Muscle of back (tissue), 13 donors: ENCODE results near the gene GPN1. TPM values are rescaled to one million over a fixed set of nuclear protein-coding genes. Genes with fewer than 3 reads are reported as not detected.
"Not testable (repeated sequence)": the region's sequence is repeated elsewhere in the genome, so short reads cannot be mapped to it uniquely, and the experiment has no call there.

Experiments
- DNase-seq, 3 donors: peaks; one replicate each; pipeline versions ENCODE4 v3.0.0 to v3.0.0-alpha.2; 2013
- long read RNA-seq, 9 donors: transcript quantifications; one replicate each; lab custom pipeline, GENCODE V29; 2026
- polyA plus RNA-seq, 10 donors: library from polyadenylated mRNA; unstranded; fragments of 120-200 nt; gene quantifications; one replicate each; pipeline ENCODE4 v1.2.1, GENCODE V29; 2013; ENCODE audit not compliant: insufficient read length in 10 of 10

The GPN1 gene
- polyA plus RNA-seq: 10 to 100 TPM; 29.2 to 39.6 (median 35.2) TPM
- long read RNA-seq, donor 1, transcript GPN1-212 (14 exons, 1,832 nt): major isoform, 9 of 9 reads
- long read RNA-seq, donor 1, partial matches to known transcripts: 0 of 9 reads
- long read RNA-seq, donor 1, other reads (novel, unspliced or antisense): 0 of 9 reads
- long read RNA-seq, donor 2, transcript GPN1-212 (14 exons, 1,832 nt): major isoform, 8 of 8 reads
- long read RNA-seq, donor 2, partial matches to known transcripts: 0 of 8 reads
- long read RNA-seq, donor 2, other reads (novel, unspliced or antisense): 0 of 8 reads
- long read RNA-seq, donor 3: 0 reads
- long read RNA-seq, donor 4, transcript GPN1-212 (14 exons, 1,832 nt): major isoform, 8 of 22 reads
- long read RNA-seq, donor 4, partial matches to known transcripts: 14 of 22 reads
- long read RNA-seq, donor 4, other reads (novel, unspliced or antisense): 0 of 22 reads
- long read RNA-seq, donor 5, transcript GPN1-212 (14 exons, 1,832 nt): major isoform, 10 of 35 reads
- long read RNA-seq, donor 5, partial matches to known transcripts: 25 of 35 reads
- long read RNA-seq, donor 5, other reads (novel, unspliced or antisense): 0 of 35 reads
- long read RNA-seq, donor 6, transcript GPN1-212 (14 exons, 1,832 nt): major isoform, 10 of 10 reads
- long read RNA-seq, donor 6, partial matches to known transcripts: 0 of 10 reads
- long read RNA-seq, donor 6, other reads (novel, unspliced or antisense): 0 of 10 reads
- long read RNA-seq, donor 7, transcript GPN1-212 (14 exons, 1,832 nt): major isoform, 7 of 7 reads
- long read RNA-seq, donor 7, partial matches to known transcripts: 0 of 7 reads
- long read RNA-seq, donor 7, other reads (novel, unspliced or antisense): 0 of 7 reads
- long read RNA-seq, donor 8, partial matches to known transcripts: 0 of 2 reads
- long read RNA-seq, donor 8, other reads (novel, unspliced or antisense): 0 of 2 reads
- long read RNA-seq, donor 9, partial matches to known transcripts: 0 of 2 reads
- long read RNA-seq, donor 9, other reads (novel, unspliced or antisense): 0 of 2 reads

DNA sequence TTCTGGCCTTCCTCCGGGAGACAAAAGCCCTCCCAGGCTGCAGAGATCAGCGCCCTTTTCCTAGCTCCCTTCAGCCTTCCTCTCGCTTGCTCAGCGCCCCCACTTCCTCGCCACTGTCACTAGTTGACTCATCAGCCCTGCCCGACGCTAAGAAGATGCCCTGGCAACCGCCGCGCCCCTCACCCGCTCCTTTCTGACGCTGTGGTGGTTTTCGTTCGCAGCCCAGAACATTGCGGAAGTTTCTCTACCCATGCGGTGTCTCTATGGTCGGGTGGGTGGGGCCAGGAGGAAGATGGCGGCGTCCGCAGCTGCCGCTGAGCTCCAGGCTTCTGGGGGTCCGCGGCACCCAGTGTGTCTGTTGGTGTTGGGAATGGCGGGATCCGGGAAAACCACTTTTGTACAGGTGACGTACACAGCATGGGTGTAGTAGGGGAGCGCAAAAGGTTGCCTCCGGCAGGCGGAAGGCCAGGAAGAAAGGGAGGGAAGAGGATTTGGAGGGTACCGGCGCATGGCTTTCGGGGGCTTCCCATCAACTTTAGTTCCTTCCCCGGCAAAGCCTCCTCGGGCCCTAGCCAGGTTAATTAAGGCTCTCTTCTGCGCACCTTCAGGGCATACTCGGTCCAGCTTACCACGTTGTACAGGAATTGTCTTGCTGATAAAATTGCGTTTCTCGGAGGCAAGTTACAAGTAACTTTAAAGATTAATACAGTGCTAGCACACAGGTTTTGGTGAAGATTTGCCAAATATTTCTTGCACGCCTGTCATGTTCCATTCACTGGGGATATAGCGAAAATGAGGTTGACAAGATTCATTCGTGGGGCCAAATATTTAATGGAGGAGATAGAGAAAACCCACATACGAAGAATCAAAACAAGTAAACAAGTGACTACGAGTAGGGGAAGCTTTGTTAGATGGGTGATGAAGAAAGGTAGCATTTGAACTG is at the start of gene GPN1, which contains the start of gene CCDC121:
Gene GPN1, plus strand, starts transcription at position 284 of the 943 bp plus-strand sequence. Its CDS starts 9 bp downstream, at position 293.
Gene CCDC121, minus strand, starts transcription at position 246 of the 943 bp plus-strand sequence. CDS start 1,213 bp downstream, outside the sequence.
- peak; percentile 84 to 94 (median 87) for DNase-seq

DNA sequence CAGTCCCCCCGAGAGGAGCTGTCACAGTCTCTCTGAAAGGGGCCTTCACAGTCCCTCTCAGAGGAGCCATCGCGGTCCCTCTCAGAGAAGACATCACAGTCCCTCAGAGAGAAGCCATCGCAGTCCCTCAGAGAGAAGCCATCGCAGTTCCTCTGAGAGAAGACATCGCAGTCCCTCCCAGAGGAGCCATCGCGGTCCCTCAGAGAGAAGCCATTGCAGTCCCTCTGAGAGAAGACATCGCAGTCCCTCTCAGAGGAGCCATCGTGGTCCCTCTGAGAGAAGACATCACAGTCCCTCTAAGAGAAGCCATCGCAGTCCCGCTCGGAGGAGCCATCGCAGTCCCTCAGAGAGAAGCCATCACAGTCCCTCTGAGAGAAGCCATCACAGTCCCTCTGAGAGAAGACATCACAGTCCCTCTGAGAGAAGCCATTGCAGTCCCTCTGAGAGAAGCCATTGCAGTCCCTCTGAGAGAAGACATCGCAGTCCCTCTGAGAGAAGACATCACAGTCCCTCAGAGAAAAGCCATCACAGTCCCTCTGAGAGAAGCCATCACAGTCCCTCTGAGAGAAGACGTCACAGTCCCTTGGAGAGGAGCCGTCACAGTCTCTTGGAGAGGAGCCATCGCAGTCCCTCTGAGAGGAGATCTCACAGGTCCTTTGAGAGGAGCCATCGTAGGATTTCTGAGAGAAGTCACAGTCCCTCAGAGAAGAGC is 47.3 kb upstream of the GPN1 start:
- no peak for DNase-seq

DNA sequence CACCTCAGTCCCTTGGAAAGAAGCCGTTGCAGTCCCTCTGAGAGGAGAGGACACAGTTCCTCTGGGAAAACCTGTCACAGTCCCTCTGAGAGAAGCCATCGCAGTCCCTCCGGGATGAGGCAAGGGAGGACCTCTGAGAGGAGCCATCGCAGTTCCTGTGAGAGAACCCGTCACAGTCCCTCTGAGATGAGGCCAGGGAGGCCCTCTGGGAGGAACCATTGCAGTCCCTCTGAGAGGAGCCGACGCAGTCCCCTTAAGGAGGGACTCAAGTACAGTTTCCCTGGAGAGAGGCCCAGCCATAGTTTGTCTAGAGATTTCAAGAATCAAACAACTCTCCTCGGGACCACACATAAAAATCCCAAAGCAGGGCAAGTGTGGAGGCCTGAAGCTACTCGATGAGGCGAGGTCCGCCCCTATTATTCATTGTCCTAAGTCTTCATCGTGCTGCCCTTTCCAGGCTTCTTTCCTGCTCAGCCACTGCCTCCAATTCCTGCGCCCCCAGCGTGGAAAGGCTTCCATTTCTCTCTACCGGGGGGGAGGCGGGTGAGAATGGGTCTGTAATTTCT is 46.6 kb upstream of the GPN1 start:
- no peak for DNase-seq

DNA sequence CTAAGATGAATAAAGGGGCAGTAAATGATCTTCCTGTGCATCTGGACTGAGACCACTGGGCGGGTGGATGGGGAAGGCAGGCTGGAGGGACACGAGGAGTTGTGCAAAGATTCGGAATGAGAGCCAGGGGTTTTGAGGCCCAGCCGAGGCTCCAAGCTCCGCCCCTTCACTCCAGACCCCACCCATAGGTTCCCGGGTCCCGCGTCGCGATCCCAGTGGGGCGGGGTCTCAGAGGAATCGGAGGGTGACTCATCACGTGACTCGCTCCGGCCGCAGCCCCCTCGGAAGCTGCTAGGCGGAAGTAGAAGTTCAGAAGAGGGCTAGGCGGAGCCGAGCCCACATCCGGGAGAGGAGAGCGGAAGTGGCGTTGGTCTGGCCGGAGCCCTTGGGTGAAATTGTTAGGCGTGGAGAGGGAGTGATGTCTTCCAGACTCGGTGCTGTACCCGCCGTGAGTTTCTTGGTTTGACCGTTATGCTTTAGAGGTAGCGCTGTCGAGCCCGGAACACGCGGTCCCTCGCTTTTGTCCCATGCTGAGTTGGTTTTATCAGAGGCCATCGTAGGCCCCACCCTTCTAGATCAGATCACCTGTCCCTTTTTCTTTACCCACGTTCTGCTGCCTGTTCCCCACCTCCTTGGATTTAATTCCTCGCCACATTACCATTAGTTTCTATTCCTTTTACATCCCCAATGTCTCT is 46.0 kb upstream of the GPN1 start, which contains the start of gene ZNF512:
Gene ZNF512, plus strand, starts transcription at position 348 of the 695 bp plus-strand sequence. Its CDS starts 71 bp downstream, at position 419.
- DNase-seq: peak; percentile 91 to 95 (median 91)

DNA sequence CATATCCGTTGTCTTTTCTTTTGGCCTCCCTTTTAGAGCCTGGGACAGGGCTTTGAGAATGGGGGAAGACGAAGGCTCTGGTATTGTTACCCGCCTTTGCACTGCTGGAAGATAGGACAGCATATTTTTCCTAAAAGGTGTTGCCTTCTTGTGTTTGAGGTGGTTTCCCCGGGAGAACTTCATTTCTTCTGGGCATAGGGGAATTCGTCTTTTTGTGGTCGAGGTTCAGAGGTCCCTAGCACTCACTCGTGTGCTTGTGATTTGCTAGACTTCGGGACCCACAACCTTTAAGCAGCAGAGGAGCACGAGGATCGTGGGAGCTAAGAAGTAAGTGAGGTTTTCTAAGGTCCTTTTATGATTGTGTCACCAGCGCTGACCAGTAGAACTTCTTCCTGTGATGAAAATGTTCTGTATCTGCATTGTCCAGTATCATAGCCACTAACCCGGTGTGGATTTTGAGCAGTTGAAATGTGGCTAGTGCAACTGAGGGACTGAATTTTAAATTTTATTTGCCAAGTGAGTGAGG is 45.4 kb upstream of the GPN1 start:
- DNase-seq: peak in 1 of 3 donors; percentile 12

DNA sequence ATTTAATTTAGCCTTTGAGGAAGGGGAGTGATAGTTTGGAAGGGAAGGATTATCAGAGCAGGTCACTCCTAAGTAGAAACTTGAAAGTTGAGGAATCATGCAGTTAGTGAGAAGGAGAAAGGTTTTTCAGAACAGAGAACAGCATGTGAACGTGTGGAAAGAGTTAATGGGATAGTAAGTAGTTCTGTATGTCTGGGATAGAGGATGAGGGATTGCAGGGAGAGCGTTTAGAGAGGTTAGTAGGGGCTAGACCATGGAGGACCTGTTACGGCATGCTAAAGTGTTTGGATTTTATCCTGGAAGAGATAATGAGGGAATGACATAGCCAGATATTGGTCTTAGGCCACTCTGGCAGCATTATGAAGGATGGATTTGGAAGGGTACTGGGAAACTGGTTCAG is 44.3 kb upstream of the GPN1 start:
- DNase-seq: no peak

DNA sequence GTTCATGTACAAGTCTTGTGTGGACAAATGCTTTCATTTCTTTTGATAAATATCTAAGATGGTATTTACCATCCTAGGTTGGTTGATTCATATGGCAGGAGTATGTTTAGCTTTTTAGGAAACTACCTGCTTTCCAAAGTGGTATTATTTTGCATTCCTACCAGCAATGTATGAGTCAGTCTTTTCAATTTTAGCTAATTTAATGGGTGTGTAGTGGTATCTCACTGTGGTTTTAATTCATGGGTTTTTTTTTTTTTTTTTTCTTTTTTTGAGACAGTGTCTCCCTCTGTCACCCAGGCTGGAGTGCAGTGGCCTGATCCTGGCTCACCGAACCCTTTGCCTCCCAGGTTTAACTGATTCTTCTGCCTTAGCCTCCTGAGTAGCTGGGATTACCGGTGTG is 41.8 kb upstream of the GPN1 start:
- DNase-seq: no peak

DNA sequence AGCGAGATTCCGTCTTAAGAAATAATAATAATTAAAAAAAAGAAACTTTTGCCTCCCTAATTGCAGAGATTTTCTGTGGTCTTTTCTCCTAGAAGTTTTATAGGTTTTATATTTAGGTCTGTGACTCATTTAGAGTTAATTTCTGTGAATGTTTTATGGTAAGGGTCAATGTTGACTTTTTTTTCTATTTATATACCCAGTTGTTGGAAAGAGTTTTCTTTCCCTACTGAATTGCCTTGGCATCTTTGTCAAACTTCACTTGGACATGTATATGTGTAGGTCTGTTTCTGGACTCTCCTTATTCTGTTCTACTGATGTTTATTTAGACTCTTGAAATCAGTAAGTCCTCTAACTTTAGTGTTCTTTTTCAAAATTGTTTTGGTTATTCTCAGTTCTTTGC is 40.5 kb upstream of the GPN1 start:
- no peak for DNase-seq

DNA sequence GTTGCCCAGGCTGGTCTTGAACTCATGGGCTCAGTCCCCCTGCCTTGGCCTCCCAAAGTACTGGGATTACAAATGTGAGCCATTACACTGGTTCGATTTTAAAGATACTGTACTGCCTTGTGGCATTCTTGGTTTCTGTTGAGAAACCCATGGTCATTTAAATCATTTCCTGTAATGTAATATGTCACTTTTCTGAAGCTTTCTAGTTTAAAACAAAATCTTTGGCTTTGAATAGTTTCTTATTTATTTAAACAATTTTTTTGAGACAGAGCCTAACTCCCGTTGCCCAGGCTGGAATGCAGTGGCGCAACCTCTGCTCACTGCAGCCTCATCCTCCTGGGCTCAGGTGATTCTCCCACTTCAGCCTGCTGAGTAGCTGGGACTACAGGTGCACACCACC is 37.1 kb upstream of the GPN1 start:
- DNase-seq: no peak

DNA sequence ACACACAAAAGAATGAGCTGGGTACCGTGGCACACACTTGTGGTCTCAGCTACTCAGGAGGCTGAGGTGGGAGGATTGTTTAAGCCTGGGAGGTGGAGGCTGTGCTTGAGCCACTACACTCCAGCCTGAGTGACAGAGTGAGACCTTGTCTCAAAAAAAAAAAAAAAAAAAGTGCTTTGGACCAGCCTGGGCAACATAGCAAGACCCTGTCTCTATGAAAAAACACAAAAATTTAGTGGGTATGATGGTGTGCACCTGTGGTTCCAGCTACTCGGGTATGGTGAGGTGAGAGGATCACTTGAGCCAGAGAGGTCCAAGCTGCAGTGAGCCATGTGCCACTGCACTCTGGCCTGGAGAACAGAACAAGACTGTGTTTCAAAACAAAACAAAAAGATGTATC is 35.6 kb upstream of the GPN1 start:
- DNase-seq: no peak

DNA sequence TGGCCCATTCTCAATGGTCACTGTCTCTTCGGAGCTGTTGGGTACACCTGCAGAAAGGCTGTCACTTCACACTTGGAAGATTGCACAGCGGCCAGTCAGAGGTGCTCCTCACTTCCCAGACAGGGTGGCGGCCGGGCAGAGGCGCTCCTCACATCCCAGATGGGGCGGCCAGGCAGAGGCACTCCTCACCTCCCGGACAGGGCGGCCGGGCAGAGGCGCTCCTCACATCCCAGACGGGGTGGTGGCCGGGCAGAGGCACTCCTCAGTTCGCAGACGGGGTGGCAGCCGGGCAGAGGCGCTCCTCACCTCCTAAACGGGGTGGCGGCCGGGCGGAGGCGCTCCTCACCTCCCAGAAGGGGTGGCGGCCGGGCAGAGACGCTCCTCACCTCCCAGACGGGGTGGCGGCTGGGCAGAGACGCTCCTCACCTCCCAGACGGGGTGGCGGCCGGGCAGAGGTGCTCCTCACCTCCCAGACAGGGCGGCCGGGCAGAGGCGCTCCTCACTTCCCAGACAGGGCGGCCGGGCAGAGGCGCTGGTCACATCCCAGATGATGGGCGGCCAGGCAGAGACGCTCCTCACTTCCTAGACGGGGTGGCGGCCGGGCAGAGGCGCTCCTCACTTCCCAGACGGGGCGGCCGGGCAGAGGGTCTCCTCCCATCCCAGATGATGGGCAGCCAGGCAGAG is 34.7 kb upstream of the GPN1 start:
- DNase-seq: not testable (repeated sequence)

DNA sequence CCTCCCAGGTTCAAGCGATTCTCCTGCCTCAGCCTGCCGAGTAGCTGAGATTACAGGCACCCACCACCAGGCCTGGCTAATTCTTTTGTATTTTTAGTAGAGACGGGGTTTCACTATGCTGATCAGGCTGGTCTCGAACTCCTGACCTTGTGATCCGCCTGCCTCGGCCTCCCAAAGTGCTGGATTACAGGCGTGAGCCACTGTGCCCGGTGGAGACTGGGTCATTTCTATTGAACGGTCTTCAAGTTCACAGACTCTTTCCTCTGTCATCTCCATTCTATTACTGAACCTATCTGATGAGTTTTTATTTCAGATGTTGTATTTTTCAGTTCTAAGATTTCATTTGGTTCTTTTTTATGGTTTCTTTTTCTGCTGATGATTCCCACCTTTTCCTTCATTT is 33.4 kb upstream of the GPN1 start:
- not testable (repeated sequence) for DNase-seq

DNA sequence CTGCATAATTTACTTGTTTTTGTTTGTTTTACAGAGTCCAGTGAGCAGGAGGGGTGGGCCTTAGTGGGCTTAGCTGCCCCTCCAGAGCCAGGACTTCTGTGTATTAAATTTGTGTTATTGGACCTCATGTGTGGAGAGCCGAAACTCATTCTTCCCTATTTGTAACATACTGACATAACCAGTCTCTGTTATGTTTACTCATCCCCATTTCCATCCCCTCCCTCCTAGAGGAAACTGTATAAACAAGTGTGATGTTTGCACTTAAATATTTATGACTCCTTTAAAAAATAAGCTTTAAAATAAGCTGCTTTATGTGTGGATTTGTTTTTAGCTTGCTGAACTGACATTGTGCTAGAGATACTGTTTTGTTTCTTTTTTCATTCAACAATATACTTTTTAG is 32.2 kb upstream of the GPN1 start:
- no peak for DNase-seq

DNA sequence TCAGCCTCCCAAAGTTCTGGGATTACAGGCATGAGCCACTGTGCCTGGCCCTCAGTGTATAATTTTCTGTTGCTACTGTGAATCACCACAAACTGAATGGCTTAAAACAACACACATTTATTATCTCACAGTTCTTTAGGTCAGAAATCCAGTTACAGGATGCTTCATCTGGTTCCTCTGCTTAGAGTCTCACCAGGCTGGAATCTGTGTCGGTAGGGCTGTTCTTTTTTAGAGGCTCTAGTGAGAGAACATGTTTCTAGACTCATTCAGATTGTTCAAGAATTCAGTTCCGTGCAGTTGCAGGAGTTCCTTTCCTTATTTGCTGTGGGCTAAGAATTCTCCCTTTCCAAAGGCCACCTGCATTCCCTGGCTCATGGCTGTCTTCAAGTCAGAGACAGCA is 22.2 kb upstream of the GPN1 start:
- DNase-seq: no peak

DNA sequence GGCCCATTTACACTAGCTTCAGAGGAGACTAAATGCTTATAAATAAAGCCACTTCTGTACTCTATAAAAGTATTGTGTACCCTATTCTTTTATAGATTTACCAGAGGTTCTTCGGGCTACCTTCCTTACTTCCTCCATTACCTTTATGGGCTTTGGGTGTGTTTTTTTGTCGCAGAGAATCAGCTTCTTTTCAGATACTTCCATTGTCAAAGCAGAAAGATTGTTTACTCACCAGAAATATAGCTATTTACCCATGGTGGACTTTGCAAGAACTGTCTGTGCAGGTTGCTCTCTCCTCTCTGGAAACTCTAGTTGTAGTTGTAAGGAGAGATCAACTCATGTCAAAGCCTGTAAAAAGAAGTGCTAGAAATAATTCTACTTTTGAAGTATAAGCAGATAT is 14.9 kb upstream of the GPN1 start:
- DNase-seq: no peak

DNA sequence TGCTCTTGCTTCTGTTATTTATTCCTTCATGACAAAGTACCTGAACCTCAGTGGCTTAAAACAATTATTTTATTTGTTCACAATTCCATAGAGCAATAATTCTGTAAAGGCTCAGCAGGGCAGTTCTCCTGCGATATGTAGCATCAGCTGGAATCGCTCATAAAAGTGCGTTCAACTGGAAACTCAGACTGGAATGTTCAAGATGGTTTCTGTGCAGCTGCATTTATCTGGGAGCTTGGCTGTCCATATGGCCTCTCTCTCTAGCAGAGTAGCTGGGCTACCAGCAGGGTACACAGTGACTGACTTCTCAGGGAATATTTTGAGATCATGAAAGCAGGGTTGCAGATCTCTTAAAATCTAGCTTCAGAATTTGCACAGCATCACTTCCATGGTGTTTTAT is 13.5 kb upstream of the GPN1 start:
- no peak for DNase-seq

DNA sequence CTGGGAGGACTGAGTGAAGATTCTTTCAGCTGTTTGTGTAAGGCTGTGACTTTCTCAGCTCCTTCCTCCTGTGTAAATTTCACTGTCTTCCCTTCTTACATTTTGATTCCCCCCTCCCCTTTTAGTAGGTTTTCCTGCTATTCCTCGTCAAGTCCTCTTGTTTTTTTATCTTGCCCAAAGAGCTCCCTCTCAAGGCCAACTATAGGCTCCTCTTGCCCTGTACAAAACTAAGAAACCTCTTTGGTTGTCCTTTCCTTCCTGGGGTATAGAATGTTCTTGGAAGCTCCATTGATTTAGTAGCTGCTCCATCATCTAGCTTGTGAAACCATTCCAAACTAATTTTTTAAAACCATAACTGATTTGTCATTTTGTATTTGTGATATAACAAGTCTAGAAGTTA is 7.3 kb upstream of the GPN1 start:
- DNase-seq: no peak

DNA sequence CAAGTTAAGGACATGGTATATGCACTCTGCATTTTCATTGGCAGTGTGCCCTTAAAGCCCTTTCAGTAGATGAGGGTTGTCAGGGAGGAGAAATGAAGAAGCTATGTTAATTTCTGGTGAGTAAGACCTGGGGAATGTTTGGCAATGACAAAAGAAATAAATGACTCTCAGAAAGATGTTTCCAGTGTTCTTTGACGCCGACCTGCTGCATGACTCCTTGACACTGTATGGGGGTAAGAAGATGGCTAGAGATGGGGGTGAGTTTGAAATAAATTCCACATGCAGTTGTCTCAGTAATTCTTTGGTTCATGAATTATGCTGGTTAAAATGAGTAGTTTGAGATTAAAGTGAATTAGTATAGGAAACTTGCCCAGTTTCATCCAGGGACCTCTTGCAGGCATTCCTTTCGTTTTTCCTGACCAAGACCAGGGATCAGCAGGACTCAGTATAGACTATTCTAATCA is 5.9 kb upstream of the GPN1 start:
- DNase-seq: peak in 1 of 3 donors; percentile 92
